Measurements from ENCODE around the gene CMSS1.

Gene CMSS1

GRCh38 chr3:99877031-99877579, 59.4 kb downstream of the CMSS1 start:
- DNase-seq: no peak

DNA sequence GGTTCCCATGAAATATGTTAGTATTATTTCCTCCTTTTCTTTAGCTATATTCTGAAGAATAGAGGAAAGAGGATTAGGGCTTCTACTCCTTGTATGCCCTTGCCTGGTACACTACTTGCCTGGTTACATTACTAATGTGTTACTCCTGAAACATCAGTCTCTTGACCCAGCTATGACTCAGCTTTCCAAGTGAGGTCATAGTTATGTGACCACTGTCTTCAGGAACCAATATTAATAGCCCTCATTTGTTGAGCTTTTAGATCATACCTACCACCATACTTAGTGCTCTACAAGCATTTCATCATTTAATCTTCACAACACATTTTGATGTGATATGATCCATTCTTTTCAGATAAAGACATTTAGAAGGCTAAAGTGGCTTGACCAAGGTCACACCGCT, 60.3 kb downstream of the CMSS1 start:
- no peak for DNase-seq

DNA sequence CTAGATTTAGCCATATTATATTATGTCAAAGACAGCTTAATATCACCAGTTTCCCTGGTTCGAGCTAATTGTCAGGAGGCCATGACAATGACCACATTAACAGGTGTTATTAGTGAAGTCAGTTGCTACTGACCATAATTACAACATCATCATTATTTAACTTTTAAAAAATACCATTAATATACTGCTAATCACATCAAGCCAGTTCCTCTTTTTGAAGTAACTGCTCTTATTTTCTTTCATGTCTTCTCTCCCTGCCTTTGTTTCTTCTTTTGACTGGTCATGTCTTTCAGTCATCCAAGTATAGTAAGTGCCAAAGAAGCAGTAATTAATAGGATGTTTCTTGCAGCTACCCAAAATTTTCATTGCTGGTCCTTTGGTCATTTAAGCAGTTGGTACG, 61.6 kb downstream of the CMSS1 start:
- DNase-seq: no peak

GRCh38 chr3:99881121-99881524, 63.5 kb downstream of the CMSS1 start:
- no peak for DNase-seq

- DNase-seq: no peak
These were observed 64.9 kb downstream of the CMSS1 start for GRCh38 chr3:99882436-99883137.

DNA sequence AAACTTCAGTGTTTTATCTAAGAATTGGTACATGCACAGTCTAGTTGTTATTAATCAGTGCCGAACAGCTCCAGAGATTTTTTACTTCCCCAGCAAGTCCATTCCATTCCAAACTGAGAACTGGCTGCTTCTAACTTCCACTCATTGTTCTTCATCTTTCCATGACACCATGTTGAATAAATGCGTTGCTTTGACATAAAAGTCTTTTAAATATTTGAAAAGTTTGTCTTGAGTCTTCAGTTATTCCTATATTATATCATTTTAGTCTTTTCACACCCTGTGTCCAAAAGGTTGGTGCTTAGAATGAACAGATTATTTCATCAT, 65.4 kb downstream of the CMSS1 start:
- no peak for DNase-seq

DNA sequence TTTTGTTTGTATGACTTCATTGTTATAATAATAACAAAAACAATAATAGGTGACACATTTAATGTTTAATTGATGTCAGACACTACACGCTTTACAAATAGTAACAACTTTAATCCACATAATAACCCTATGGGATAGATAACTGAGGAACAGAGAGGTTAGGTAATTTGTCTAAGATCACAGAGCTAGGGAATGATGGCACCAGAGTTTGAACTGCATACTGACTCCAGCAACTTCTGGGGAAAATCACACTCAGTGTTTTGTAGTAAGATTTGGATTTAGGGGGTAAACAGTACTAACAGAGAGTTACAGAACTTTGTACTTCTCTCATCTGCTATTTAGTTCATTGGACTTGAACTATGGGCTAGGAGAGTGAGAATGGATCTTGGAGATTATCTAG, 66.0 kb downstream of the CMSS1 start:
- no peak for DNase-seq

DNA sequence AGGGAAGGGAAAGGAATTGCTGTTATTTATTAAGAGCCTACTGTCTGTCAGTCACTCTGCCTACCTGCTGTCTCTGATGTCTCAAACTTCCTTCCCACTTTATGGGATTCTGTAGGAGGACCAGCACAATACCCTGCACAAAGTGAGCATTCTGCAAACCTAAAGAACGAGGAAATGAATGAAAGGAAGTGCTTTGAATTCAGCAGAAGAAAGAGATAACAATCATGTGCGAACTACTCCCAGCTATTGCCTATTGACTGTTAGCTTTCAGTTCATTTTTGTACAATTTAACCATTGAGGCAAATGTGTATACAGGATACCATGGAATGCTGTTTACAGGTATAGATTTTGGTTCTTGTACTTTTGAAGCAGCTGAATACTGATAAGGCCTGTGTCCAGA, 66.8 kb downstream of the CMSS1 start:
- no peak for DNase-seq

DNA sequence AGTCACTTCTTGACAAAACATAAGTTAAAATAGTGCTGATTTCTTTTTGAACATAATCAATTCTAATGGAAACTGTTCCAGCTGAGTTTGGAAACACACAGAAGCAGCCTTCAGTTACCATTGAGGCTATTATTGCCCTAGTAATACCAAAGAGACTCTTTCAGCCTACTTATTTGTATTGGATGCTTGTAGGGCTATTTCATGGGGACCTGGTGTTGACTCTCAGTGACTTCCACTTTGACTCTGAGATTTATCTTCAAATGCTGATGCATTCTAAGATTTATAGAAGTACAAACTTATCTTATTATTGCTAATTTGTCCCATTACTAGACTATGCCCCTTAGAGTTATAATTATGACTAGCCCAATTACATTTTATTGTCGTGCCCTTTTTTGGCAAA, 67.4 kb downstream of the CMSS1 start:
- no peak for DNase-seq

- DNase-seq: no peak
These were observed 68.2 kb downstream of the CMSS1 start for GRCh38 chr3:99885851-99886250.

GRCh38 chr3:99891610-99892285, 74.1 kb downstream of the CMSS1 start:
- no peak for DNase-seq

DNA sequence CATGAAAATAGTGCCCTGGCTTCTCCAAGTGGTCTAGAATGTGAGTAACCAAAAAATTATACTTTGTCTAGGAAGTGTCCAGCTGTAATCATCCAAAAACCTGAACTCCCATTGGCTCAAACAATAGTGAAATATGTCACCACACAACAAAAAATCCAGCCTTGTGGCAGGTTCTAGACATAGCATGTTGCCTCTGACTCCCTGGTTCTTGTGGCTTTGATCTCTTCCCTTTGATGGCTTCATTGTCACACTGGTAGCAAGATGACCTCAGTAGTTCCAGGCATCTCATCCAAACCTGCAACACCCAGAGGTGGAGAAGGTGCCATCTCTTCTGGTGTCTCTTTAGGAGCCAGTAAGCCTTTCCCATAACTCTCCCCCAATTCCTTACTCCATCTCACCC, 74.7 kb downstream of the CMSS1 start:
- DNase-seq: no peak

DNA sequence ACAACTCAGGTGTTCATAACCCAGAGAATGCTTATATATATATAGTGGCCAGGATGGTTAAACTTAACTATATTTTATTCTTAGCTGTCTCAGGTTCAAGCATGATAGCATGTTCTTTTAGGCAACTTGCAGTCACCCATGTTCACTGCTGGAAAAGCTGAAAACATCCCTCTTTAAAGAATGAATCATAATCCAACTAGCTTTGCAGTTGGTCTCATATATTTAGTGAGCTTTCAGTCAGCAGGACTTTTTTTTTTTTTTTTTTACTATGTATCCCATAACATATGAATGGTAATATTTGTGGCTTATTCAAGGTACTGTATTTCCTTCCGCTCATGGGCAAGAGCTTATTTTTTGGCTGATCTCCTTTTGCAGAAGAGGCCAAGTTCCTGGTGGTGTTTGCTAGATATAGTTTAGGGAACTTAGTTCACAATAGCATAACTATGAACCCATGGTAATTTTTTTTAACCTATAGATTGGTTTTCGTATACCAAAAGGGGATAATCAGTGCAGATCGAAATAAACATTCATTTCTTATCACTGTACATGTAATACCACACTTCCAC, 77.6 kb downstream of the CMSS1 start:
- no peak for DNase-seq

DNA sequence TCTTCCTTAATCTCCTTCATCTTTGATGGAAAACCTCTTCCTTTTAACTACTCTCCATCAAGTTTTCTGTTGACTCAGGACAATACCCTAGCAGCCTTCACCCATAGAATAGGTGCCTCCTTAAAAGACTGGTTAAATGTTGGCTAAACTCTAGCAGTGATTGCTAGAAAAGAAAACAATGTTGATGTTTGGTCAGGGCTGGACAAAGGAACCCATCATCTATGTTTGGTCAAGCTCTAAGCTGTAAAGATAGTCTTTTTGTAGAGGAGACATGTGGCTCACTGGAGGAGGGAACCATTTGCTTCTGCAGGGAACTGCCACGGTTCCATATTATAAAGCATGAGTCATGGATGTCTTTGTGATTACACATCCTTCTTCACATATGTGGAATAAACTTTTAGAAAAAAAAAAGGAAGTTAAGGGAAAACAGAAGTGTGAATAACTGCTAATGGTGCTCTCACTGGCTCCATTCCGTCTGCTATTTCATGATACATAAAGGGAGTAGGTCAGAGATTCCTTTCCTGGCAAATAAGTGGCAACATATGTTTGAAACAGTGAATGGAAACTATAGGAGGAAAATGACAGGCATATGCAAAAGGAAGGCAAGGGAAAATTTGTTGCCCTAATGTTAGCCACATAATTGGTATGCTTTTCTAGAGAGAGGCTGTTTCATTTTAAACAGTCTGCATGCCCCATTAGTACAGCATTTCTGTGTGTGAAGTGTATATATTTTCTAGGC, 78.2 kb downstream of the CMSS1 start:
- DNase-seq: no peak

DNA sequence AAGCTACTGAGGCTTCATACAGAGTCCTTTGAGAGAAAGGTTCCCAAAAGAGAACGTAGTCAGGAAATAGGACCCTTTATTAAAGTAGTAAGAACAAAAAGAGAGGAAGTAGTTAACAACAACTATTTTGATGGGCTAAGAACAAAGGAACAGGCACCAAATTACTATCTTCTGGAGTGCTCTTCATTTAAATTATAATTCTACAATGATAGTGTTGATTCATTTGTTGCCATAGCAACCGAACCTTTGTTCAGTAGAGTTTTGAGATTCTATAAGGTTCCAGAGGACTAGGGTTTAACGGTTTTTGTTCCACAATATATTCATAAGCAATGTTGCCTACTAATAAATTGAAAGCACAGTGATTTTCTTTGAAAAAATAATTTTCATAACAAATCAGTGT, 78.8 kb downstream of the CMSS1 start:
- no peak for DNase-seq

DNA sequence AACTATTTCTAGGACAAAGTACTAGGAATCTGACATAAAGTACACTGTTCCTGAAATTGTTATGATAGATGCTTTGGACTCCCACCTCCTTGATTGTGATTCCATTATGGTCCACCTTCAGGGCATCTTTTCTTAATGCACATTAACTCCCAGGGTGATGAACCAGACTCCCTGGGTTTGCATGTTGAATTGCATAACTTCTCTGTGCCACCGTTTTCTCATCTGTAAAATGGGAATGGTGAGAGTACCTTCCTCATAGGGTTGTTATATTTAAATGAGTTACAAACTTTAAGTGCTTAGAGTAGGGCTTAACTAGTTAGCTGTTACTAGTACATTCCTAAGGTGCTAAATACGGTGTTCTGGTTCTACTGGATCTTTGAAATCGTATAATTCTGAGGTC, 81.9 kb downstream of the CMSS1 start:
- no peak for DNase-seq

GRCh38 chr3:99900248-99900647, 82.6 kb downstream of the CMSS1 start:
- no peak for DNase-seq

DNA sequence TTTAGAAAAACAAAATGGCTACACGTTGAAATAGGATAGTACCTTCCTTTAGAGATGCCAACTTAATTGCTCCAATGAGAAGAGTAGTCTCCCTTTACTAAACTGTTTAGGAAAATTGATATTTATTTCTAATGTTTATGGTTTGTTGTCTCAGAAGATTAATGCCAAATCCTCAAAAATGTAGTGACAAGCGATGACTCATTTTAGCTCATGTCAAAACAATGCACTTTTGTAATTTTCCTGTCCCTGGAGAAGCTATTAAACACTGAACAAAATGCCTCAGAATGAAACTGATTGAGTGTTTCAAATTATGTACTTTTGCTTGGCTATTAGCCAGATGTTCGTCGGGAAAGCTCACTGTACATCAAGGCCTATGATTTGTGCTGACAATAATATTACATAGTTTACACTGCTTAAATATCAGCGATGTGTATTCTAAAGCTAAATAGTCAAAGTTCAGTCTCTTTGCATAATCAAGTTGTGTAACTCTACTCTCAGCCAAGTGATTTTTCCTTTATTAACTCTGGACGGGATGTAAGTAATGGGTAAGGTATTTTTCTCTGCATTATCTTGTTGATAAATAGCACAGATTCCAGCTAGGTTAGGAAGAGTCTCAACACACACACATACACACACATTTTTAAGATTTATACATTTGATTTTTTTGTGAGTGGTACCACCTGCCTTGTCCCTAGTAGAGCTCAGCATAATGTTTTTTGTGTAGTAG, 83.7 kb downstream of the CMSS1 start:
- no peak for DNase-seq

DNA sequence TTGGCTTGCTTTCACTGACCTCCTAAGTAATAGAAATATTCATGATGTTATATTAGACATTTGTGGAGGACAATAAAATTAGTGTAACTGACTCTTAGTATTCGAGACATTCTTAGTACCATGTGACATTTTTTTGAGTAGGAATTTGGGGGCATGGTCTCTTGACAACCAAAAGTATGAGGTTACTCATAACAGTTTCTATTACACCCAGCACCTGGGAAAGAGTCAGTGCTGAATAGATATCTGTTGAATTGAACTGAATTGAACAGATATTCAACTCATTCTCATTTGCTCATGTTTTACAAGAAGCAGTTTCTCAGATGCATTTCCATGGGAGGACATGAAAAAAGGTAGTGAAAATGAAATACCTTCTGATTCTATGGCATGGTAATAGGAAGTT, 84.4 kb downstream of the CMSS1 start:
- no peak for DNase-seq

- DNase-seq: no peak
These were observed 86.2 kb downstream of the CMSS1 start for GRCh38 chr3:99903869-99904268.

DNA sequence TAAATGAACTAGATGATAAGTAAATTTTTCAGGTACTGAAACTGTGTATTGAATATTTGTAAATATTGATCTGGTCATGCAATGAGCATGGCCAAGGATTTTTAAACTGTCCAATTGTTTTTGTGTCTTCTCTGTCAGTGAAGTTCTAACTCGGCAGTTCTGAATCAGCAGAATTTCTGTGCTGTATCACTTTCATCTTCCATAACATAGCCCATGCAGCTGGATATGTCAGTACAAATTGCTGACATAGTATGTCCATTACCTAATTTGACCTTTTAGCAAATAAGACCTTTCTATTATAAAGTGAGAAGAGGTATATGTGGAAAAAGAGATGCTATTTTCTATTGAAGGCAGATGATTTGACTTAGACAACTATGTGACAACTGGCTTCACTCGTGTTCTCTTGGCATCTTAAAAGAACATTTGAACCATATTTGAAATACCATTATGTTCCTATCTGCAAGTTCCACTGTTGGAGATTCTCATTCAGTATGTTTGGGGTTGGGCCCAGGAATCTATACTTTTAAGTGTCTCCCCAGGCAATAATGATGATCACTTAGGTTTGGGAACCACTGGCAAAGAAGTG, 90.4 kb downstream of the CMSS1 start:
- DNase-seq: no peak

DNA sequence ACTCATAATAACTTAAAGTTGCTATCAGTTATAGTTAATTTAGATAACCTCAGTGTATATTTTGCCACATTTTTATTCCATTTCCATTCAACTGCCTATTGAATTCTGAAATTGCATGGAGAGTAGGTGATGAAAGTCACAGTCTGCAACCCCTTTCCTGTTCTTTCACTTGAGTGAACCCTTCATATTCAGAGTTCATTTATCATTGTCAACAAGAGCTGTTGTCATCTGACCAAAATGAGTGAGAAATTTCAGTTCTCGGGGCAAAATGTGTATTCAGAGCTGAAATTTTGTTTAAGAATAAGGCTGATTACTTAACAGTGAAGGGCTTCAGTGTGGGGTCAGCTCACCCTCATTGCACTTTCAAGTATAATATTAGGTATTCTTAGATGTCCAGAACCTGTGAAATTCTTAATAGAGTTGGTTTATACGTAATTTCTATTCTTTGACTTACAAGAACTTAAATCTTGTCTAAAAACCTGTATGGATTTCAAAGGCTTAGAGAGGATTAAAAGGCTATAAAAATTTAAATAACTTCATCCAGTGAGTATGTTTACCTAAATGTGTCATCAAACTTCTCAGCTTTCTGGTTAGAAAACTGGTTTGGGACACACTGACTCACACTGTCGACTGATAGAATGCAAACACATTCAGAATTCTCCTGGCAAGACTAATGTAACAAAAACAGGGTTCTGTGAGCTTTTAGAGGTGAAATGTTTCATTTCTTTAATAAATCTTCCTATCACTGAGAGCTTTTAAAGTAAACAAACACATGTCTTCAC, 92.2 kb downstream of the CMSS1 start:
- DNase-seq: no peak
